ENCODE measurements around the gene VAV3.

DNA sequence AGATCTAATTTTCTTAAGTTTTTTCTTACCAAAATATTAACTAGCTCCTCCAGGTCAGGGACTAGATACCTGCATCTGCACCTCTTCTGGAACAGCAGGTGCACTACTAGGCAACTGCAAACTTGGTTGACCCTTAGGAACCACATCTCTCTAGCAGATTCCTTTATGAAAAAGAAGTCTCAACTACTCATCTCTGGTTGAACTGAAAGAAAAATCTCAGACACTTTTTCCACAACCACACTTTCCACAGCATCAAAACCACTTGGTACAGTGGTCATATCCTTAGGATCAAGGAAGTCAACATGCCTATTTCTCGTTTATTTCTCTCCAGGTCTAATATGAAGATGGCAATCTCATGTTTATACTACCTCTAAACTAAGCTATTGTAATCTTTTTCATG is 52.3 kb downstream of the VAV3 start:
- no peak for TF ChIP-seq CTCF (IDR thresholded peaks at IDR 0.05; ENCODE audit: low read depth, low read length, poor library complexity, severe bottlenecking)
- TF ChIP-seq EZH2phosphoT487 (IDR thresholded peaks at IDR 0.05; ENCODE audit: borderline replicate concordance, low read length) = no peak
